ENCODE data around the gene DGKQ.

DNA sequence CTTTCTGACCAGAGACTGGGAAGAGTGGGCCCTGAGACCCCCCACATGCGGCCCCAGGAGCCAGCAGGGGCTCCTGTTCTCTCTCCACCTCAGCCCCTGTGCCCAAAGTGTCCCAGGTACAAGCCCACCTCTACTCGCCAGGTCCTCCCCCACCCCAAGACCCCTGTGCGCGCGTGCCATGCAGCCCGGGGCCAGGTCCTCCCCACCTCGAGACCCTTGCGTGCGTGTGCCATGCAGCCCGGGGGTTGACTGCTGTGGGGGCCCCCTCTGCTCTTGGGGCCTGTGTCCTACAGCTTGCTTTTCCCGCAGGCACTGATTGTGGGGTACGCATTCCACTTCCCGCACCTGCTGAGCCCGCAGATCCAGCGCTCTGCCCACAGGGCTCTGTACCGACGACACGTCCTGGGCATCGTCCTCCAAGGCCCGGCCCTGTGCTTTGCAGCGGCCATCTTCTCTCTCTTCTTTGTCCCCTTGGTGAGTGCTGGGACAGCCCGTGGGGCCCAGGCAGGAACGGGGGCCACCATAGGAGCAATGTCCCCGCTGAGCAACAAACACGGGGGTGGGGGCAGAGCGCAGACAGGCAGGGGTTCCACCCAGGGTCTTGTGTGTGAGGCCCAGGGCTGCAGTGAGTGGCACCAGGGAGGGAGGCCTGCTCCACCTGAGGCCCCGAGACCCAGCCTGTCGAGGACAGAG is 20.3 kb downstream of the DGKQ start:
- TF ChIP-seq CTCF (IDR thresholded peaks at IDR 0.05; ENCODE audit: extremely low read depth in 1 of 2, insufficient read depth in 1 of 2, low read depth in 1 of 2, low read length in 2 of 2) (no peak), POLR2A (IDR thresholded peaks at IDR 0.05; ENCODE audit: low read depth, low read length) (no peak), MAX (IDR thresholded peaks at IDR 0.05; ENCODE audit: insufficient read depth, insufficient read length) (no peak), EZH2 (IDR thresholded peaks at IDR 0.05; ENCODE audit: borderline replicate concordance, low read depth, low read length, severe bottlenecking) (no peak), MYC (IDR thresholded peaks at IDR 0.05; ENCODE audit: low read depth, low read length) (no peak)

Data from endothelial cell of umbilical vein (primary cell).